ENCODE measurements around the gene SETD3.

DNA sequence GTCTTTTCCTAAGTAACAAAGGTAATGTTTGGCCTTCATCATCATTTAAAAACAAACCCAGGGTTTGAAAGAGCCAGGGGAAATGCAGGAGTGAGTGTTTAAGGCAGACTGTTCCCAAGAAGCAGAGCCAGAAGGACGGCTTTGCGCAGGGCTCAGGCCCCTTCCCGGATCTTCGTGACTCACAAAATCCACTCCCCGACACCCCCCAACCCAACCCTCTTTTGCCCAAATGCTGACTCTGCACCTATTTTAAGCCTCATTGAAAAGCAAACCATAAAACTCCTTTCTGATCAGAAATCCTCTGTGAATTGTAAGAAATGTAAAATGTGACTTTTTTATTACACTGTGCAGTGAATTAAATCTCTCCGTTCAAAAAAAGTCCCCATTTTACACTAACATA, 67.5 kb downstream of the SETD3 start:
- TF ChIP-seq, protein P1, sequence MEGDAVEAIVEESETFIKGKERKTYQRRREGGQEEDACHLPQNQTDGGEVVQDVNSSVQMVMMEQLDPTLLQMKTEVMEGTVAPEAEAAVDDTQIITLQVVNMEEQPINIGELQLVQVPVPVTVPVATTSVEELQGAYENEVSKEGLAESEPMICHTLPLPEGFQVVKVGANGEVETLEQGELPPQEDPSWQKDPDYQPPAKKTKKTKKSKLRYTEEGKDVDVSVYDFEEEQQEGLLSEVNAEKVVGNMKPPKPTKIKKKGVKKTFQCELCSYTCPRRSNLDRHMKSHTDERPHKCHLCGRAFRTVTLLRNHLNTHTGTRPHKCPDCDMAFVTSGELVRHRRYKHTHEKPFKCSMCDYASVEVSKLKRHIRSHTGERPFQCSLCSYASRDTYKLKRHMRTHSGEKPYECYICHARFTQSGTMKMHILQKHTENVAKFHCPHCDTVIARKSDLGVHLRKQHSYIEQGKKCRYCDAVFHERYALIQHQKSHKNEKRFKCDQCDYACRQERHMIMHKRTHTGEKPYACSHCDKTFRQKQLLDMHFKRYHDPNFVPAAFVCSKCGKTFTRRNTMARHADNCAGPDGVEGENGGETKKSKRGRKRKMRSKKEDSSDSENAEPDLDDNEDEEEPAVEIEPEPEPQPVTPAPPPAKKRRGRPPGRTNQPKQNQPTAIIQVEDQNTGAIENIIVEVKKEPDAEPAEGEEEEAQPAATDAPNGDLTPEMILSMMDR (IDR thresholded peaks at IDR 0.05), result no peak
- TF ChIP-seq POLR2A (IDR thresholded peaks at IDR 0.05), result no peak

Measured in gastroesophageal sphincter (tissue), 3 donors.